Panc1 (cell line): ENCODE measurements around the gene LAMTOR1.

Source experiments
- CTCF ChIP-seq: fragments of 450-650 bp; IDR thresholded peaks from 2 replicates; pipeline ENCODE4 v1.5.1; 2017; ENCODE audit warnings: mild to moderate bottlenecking
- POLR2AphosphoS5 ChIP-seq: IDR thresholded peaks from 2 replicates; pipeline ENCODE4 v1.6.1; 2012; ENCODE audit warnings: mild to moderate bottlenecking, low read depth, low read length, moderate library complexity
- REST ChIP-seq, 2 experiments: IDR thresholded peaks; 2 replicates each; pipeline ENCODE4 v1.6.1; 2011 to 2012; ENCODE audit warnings: low read depth in 2 of 2, control low read depth in 1 of 2, low read length in 1 of 2, mild to moderate bottlenecking in 1 of 2, moderate library complexity in 1 of 2; ENCODE audit not compliant: insufficient read depth in 1 of 2
- SIN3A ChIP-seq: IDR thresholded peaks from 2 replicates; pipeline ENCODE4 v1.6.1; 2012; ENCODE audit warnings: low read depth, mild to moderate bottlenecking, low read length, moderate library complexity, borderline replicate concordance; ENCODE audit not compliant: insufficient read depth
- TCF7L2 ChIP-seq: IDR thresholded peaks from 2 replicates; pipeline ENCODE4 v1.6.1; 2011; ENCODE audit warnings: mild to moderate bottlenecking, low read depth, low read length, inconsistent platforms

GRCh38 chr11:72112978-72113808 is 10.1 kb upstream of the LAMTOR1 start:
- TF ChIP-seq CTCF (no peak), POLR2AphosphoS5 (no peak), TCF7L2 (no peak), REST (IDR thresholded peaks at IDR 0.05; ENCODE audit: insufficient read depth in 1 of 2, low read depth in 2 of 2, low read length in 1 of 2) (no peak), SIN3A (no peak)
